ENCODE data around the gene CYP46A1. TPM values are rescaled to one million over a fixed set of nuclear protein-coding genes. Genes with fewer than 3 reads are reported as not detected.

CYP46A1 gene
- polyA plus RNA-seq, 1 donor: 3.4 TPM

Other genes starting within 250 kb of the CYP46A1 start
- 65.7 TPM for gene SETD3, start 203.4 kb upstream of the CYP46A1 start, polyA plus RNA-seq (ENCODE audit: insufficient read length)
- gene CCNK, start 202.9 kb upstream of the CYP46A1 start, polyA plus RNA-seq (ENCODE audit: insufficient read length): 56.3 TPM
- gene CCDC85C, start 80.1 kb upstream of the CYP46A1 start, polyA plus RNA-seq (ENCODE audit: insufficient read length): 24.4 TPM
- 0.98 TPM for gene HHIPL1, start 39.2 kb upstream of the CYP46A1 start, polyA plus RNA-seq (ENCODE audit: insufficient read length)
- gene EML1, start 109.1 kb downstream of the CYP46A1 start, polyA plus RNA-seq (ENCODE audit: insufficient read length): 38.5 TPM